ENCODE data around the gene PAX8.

PAX8 gene

DNA sequence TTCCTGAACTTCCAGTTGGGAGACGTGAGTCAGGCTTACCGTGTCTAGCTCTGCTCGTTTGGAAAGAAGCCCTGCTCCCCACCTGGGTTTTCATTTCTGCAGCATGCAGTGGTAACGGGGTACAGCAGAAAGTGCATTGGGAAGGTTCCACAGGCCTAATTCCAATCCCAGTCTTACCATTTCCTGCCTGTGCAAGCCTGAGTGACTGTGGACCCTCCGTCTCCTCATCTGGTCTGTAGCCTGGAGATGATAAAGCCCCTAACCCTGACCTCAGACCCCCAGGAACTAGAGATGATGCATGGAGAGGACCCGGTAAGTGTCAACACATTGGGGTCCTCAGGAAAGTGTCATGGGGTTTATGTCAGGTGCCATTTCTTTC, 110.8 kb downstream of the PAX8 start:
- H3K4me1 ChIP-seq (ENCODE audit: insufficient read depth, low read length, poor library complexity, severe bottlenecking) = peaks cover 25% of the 10 kb centered on the region
- no peak overlapping the region for H3K9ac ChIP-seq (ENCODE audit: low read depth, low read length, poor library complexity, severe bottlenecking)
- TF ChIP-seq EZH2phosphoT487 (IDR thresholded peaks at IDR 0.05; ENCODE audit: borderline replicate concordance) = no peak
- no peaks in the 10 kb centered on the region for H4K20me1 ChIP-seq (ENCODE audit: insufficient read depth, low read length, poor library complexity, severe bottlenecking)
- 0 out of 2 replicates have a peak overlapping the region, but pooled peaks have one; percentile 9 for H2AFZ ChIP-seq (ENCODE audit: low read length)
- no peaks in the 10 kb centered on the region for H3K27me3 ChIP-seq (ENCODE audit: insufficient read depth, low read length, poor library complexity, severe bottlenecking)
- no peaks in the 10 kb centered on the region for H3K36me3 ChIP-seq (ENCODE audit: insufficient read depth, low read length)
- no peaks in the 10 kb centered on the region for H3F3A ChIP-seq (ENCODE audit: low read depth)
- no peaks in the 10 kb centered on the region for H3K9me3 ChIP-seq (ENCODE audit: insufficient read depth, low read depth, low read length)
- no peak overlapping the region for H3K4me2 ChIP-seq (ENCODE audit: low read depth, low read length, poor library complexity, severe bottlenecking)
- H3K9me2 ChIP-seq (replicated peaks; ENCODE audit: low read depth, low read length) = no peaks in the 10 kb centered on the region
- H3K4me3 ChIP-seq (ENCODE audit: low read length, poor library complexity, severe bottlenecking) = no peak overlapping the region
- no peaks in the 10 kb centered on the region for H3K79me2 ChIP-seq (ENCODE audit: insufficient read depth, low read length)

DNA sequence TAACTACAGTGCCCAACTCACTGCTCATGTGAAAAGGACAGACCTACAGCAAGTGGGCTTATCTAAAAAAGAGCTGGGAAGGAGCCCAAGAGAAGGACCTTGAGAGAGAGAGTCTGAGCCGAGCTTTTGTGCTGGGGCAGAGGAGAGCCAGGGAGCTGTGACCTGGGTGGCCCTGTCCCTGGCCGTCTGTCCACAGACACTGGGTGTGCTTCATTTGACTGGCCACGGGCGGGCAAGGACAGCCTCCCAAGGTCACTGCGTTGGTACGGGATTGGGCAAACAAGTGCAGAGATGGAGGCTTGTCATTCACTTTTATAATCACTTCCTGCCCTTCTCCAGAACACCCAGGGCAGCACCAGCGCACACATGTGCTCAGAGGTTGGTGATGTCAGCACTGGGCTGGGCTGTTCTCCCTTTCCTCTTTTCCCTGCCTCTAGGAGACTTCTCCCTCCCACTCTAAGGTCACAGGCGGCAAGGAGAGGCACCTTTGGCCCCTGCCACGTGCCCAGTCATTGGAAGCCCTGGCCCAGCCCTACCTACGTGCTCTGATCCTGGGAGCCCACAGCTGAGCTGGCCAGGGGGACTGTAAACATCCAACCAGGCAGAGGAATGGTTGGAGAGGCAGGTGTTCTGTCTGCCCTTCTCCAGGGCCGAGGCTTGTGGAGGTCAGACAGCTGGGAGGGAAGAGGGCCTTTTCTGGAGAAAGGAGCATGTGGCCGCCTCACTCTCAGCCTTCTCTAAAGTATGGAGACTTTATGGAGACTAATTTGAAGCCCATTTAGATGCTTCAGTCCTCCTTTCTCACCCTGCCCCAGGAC, 111.4 kb downstream of the PAX8 start:
- TF ChIP-seq EZH2phosphoT487 (IDR thresholded peaks at IDR 0.05; ENCODE audit: borderline replicate concordance) = no peak
- no peak for TF ChIP-seq CTCF (conservative IDR thresholded peaks at IDR 0.05; ENCODE audit: low read length)
- Histone ChIP-seq H3K4me3 (ENCODE audit: low read length, poor library complexity, severe bottlenecking) (no peak overlapping the region), H3K9me2 (replicated peaks; ENCODE audit: low read depth, low read length) (no peaks in the 10 kb centered on the region)

GRCh38 chr2:113166187-113166645, 112.5 kb downstream of the PAX8 start:
- Histone ChIP-seq H3K9me3 (ENCODE audit: insufficient read depth, low read depth, low read length) (no peaks in the 10 kb centered on the region), H3K79me2 (ENCODE audit: insufficient read depth, low read length) (no peaks in the 10 kb centered on the region), H3K4me3 (ENCODE audit: low read length, poor library complexity, severe bottlenecking) (no peak overlapping the region), H4K20me1 (ENCODE audit: insufficient read depth, low read length, poor library complexity, severe bottlenecking) (no peaks in the 10 kb centered on the region), H3F3A (ENCODE audit: low read depth) (no peaks in the 10 kb centered on the region), H3K4me2 (ENCODE audit: low read depth, low read length, poor library complexity, severe bottlenecking) (no peak overlapping the region), H3K27me3 (ENCODE audit: insufficient read depth, low read length, poor library complexity, severe bottlenecking) (no peaks in the 10 kb centered on the region), H2AFZ (ENCODE audit: low read length) (no peak overlapping the region), H3K9me2 (replicated peaks; ENCODE audit: low read depth, low read length) (no peaks in the 10 kb centered on the region), H3K9ac (ENCODE audit: low read depth, low read length, poor library complexity, severe bottlenecking) (no peak overlapping the region), H3K4me1 (ENCODE audit: insufficient read depth, low read length, poor library complexity, severe bottlenecking) (peaks cover 25% of the 10 kb centered on the region), H3K36me3 (ENCODE audit: insufficient read depth, low read length) (no peaks in the 10 kb centered on the region)
- TF ChIP-seq EZH2phosphoT487 (IDR thresholded peaks at IDR 0.05; ENCODE audit: borderline replicate concordance) (no peak), CTCF (conservative IDR thresholded peaks at IDR 0.05; ENCODE audit: low read length) (no peak)

More for the DNA sequence above, 111.4 kb downstream of the PAX8 start:
- no peaks in the 10 kb centered on the region for H3F3A ChIP-seq (ENCODE audit: low read depth)
- no peaks in the 10 kb centered on the region for H4K20me1 ChIP-seq (ENCODE audit: insufficient read depth, low read length, poor library complexity, severe bottlenecking)
- H3K4me1 ChIP-seq (ENCODE audit: insufficient read depth, low read length, poor library complexity, severe bottlenecking) = peaks cover 25% of the 10 kb centered on the region
- H3K9ac ChIP-seq (ENCODE audit: low read depth, low read length, poor library complexity, severe bottlenecking) = no peak overlapping the region
- no peaks in the 10 kb centered on the region for H3K36me3 ChIP-seq (ENCODE audit: insufficient read depth, low read length)
- H3K9me3 ChIP-seq (ENCODE audit: insufficient read depth, low read depth, low read length) = no peaks in the 10 kb centered on the region
- no peaks in the 10 kb centered on the region for H3K79me2 ChIP-seq (ENCODE audit: insufficient read depth, low read length)
- no peak overlapping the region for H2AFZ ChIP-seq (ENCODE audit: low read length)
- H3K27me3 ChIP-seq (ENCODE audit: insufficient read depth, low read length, poor library complexity, severe bottlenecking) = no peaks in the 10 kb centered on the region
- no peak overlapping the region for H3K4me2 ChIP-seq (ENCODE audit: low read depth, low read length, poor library complexity, severe bottlenecking)
